ENCODE measurements around the gene SDK2.

The SDK2 gene

GRCh38 chr17:73349647-73350046 is 294.6 kb downstream of the SDK2 start:
- ChIA-PET CTCF (interaction anchor here (0.6 to 0.8 kb wide), 2 partner anchors 62 to 94 kb away, joined by 3 to 4 read pairs; no protein-coding TSS in a partner anchor), POLR2A (interaction anchor here (1.7 kb wide), 1 partner anchor 37 kb away, joined by 4 read pairs; no protein-coding TSS in a partner anchor)
- TF ChIP-seq ZNF384 (IDR thresholded peaks at IDR 0.05), result no peak
- TF ChIP-seq SUZ12 (IDR thresholded peaks at IDR 0.05), result no peak
- no peak for TF ChIP-seq TARDBP (IDR thresholded peaks at IDR 0.05)
- TF ChIP-seq HDGF (IDR thresholded peaks at IDR 0.05; ENCODE audit: borderline replicate concordance), result no peak
- no peak for TF ChIP-seq SP1 (IDR thresholded peaks at IDR 0.05)
- TF ChIP-seq NFRKB (IDR thresholded peaks at IDR 0.05), result no peak
- TF ChIP-seq ARNT (IDR thresholded peaks at IDR 0.05), result no peak
- no peak for TF ChIP-seq ELF4 (IDR thresholded peaks at IDR 0.05)
- TF ChIP-seq CTBP1 (IDR thresholded peaks at IDR 0.05; ENCODE audit: borderline replicate concordance), result no peak
- no peak for TF ChIP-seq FOXK2 (IDR thresholded peaks at IDR 0.05)
- TF ChIP-seq LEF1 (IDR thresholded peaks at IDR 0.05; ENCODE audit: borderline replicate concordance), result no peak
- no peak for TF ChIP-seq FOXA1 (IDR thresholded peaks at IDR 0.05)
- TF ChIP-seq L3MBTL2 (conservative IDR thresholded peaks at IDR 0.05), result no peak
- TF ChIP-seq PKNOX1 (IDR thresholded peaks at IDR 0.05), result no peak
- TF ChIP-seq FOXM1 (IDR thresholded peaks at IDR 0.05; ENCODE audit: borderline replicate concordance), result no peak
- no peak for TF ChIP-seq BHLHE40 (IDR thresholded peaks at IDR 0.05; ENCODE audit: borderline replicate concordance)
- no peak for DNase-seq (ENCODE audit: extremely low spot score)

- no peak for DNase-seq (ENCODE audit: extremely low spot score)
- ChIA-PET POLR2A (interaction anchor here (1.7 kb wide), 1 partner anchor 37 kb away, joined by 4 read pairs; no protein-coding TSS in a partner anchor), CTCF (interaction anchor here (0.6 to 0.8 kb wide), 2 partner anchors 61 to 94 kb away, joined by 3 to 4 read pairs; no protein-coding TSS in a partner anchor)
- no peak for TF ChIP-seq FOXK2 (IDR thresholded peaks at IDR 0.05)
- no peak for TF ChIP-seq HDGF (IDR thresholded peaks at IDR 0.05; ENCODE audit: borderline replicate concordance)
- TF ChIP-seq SUZ12 (IDR thresholded peaks at IDR 0.05), result no peak
- TF ChIP-seq ELF4 (IDR thresholded peaks at IDR 0.05), result no peak
- no peak for TF ChIP-seq FOXM1 (IDR thresholded peaks at IDR 0.05; ENCODE audit: borderline replicate concordance)
- TF ChIP-seq FOXA1 (IDR thresholded peaks at IDR 0.05), result no peak
- no peak for TF ChIP-seq BHLHE40 (IDR thresholded peaks at IDR 0.05; ENCODE audit: borderline replicate concordance)
- no peak for TF ChIP-seq L3MBTL2 (conservative IDR thresholded peaks at IDR 0.05)
- no peak for TF ChIP-seq ZNF384 (IDR thresholded peaks at IDR 0.05)
- TF ChIP-seq ARNT (IDR thresholded peaks at IDR 0.05), result no peak
- no peak for TF ChIP-seq CTBP1 (IDR thresholded peaks at IDR 0.05; ENCODE audit: borderline replicate concordance)
- no peak for TF ChIP-seq LEF1 (IDR thresholded peaks at IDR 0.05; ENCODE audit: borderline replicate concordance)
- no peak for TF ChIP-seq SP1 (IDR thresholded peaks at IDR 0.05)
- no peak for TF ChIP-seq NFRKB (IDR thresholded peaks at IDR 0.05)
- no peak for TF ChIP-seq PKNOX1 (IDR thresholded peaks at IDR 0.05)
- TF ChIP-seq TARDBP (IDR thresholded peaks at IDR 0.05), result no peak
These were observed 295.1 kb downstream of the SDK2 start for GRCh38 chr17:73349138-73349537.

- no peak for DNase-seq (ENCODE audit: extremely low spot score)
- ChIA-PET CTCF (no interaction called here), POLR2A (interaction anchor here (1.7 kb wide), 1 partner anchor 36 kb away, joined by 4 read pairs; no protein-coding TSS in a partner anchor)
- TF ChIP-seq BHLHE40 (IDR thresholded peaks at IDR 0.05; ENCODE audit: borderline replicate concordance) (no peak), CTBP1 (IDR thresholded peaks at IDR 0.05; ENCODE audit: borderline replicate concordance) (no peak)
These were observed 295.5 kb downstream of the SDK2 start for GRCh38 chr17:73348829-73349095.

- TF ChIP-seq ARNT (IDR thresholded peaks at IDR 0.05) (no peak), FOXM1 (IDR thresholded peaks at IDR 0.05; ENCODE audit: borderline replicate concordance) (no peak), FOXK2 (IDR thresholded peaks at IDR 0.05) (no peak), HDGF (IDR thresholded peaks at IDR 0.05; ENCODE audit: borderline replicate concordance) (no peak), NFRKB (IDR thresholded peaks at IDR 0.05) (no peak), L3MBTL2 (conservative IDR thresholded peaks at IDR 0.05) (no peak), ZNF384 (IDR thresholded peaks at IDR 0.05) (no peak), LEF1 (IDR thresholded peaks at IDR 0.05; ENCODE audit: borderline replicate concordance) (no peak), BHLHE40 (IDR thresholded peaks at IDR 0.05; ENCODE audit: borderline replicate concordance) (no peak), SP1 (IDR thresholded peaks at IDR 0.05) (no peak), CTBP1 (IDR thresholded peaks at IDR 0.05; ENCODE audit: borderline replicate concordance) (no peak), TARDBP (IDR thresholded peaks at IDR 0.05) (no peak), FOXA1 (IDR thresholded peaks at IDR 0.05) (no peak), ELF4 (IDR thresholded peaks at IDR 0.05) (no peak), SUZ12 (IDR thresholded peaks at IDR 0.05) (no peak), PKNOX1 (IDR thresholded peaks at IDR 0.05) (no peak)
- no peak for DNase-seq (ENCODE audit: extremely low spot score)
- ChIA-PET POLR2A (interaction anchor here (1.7 kb wide), 1 partner anchor 36 kb away, joined by 4 read pairs; no protein-coding TSS in a partner anchor), CTCF (interaction anchor here (1.2 kb wide), 1 partner anchor 22 kb away, joined by 4 read pairs; no protein-coding TSS in a partner anchor)
These were observed 296.0 kb downstream of the SDK2 start for GRCh38 chr17:73348018-73348828.

- CTCF ChIA-PET, result interaction anchor here (1.2 kb wide), 2 partner anchors 22 to 92 kb away, joined by 3 to 4 read pairs; no protein-coding TSS in a partner anchor
- TF ChIP-seq ARNT (IDR thresholded peaks at IDR 0.05) (no peak), ELF4 (IDR thresholded peaks at IDR 0.05) (no peak), SUZ12 (IDR thresholded peaks at IDR 0.05) (no peak), FOXK2 (IDR thresholded peaks at IDR 0.05) (no peak), ZNF384 (IDR thresholded peaks at IDR 0.05) (no peak), FOXM1 (IDR thresholded peaks at IDR 0.05; ENCODE audit: borderline replicate concordance) (no peak), HDGF (IDR thresholded peaks at IDR 0.05; ENCODE audit: borderline replicate concordance) (no peak), TARDBP (IDR thresholded peaks at IDR 0.05) (no peak), NFRKB (IDR thresholded peaks at IDR 0.05) (no peak), SP1 (IDR thresholded peaks at IDR 0.05) (no peak)
- POLR2A ChIA-PET, result no interaction called here
- DNase-seq (ENCODE audit: extremely low spot score), result no peak
These were observed 296.9 kb downstream of the SDK2 start for GRCh38 chr17:73347351-73347750.
